A673 (cell line): Measurements from ENCODE around the gene SMOC2.

Experiments used
- EZH2 ChIP-seq: fragments of 200-600 bp; sonication (generic); IDR thresholded peaks from 2 replicates; pipeline ENCODE4 v1.6.1; 2017; ENCODE audit warnings: borderline replicate concordance, low read depth, mild to moderate bottlenecking, mixed read lengths, antibody characterized with exemption, low read length; ENCODE audit not compliant: poor library complexity, severe bottlenecking
- TF ChIP-seq, protein P1 (sequence below): fragments of 300-800, 200-600 bp; sonication (generic); conservative IDR thresholded peaks from 2 replicates; pipeline ENCODE4 v1.5.1; 2017; ENCODE audit warnings: low read depth, mild to moderate bottlenecking, antibody characterized with exemption, low read length, moderate library complexity, mixed read lengths

DNA sequence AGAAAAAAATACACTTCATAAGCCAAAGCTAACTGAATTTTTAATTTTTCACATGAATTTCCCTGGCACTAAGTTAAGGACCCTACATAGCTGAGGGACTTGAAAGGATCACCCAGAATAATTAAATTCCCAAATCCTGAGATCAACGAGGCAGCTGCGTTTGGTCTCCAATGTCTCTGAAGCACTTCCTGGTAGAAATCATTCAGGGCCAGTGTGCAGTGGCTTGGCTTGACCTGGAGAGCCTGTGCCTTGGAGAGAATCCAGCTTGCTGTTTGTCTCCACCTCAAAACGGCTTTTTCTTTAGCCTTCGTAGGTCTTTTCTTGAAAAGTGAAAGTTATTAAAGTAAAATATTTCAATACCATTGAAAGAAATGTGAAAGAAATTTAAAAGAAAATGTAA lies 92.4 kb downstream of the SMOC2 start:
- TF ChIP-seq, protein P1, sequence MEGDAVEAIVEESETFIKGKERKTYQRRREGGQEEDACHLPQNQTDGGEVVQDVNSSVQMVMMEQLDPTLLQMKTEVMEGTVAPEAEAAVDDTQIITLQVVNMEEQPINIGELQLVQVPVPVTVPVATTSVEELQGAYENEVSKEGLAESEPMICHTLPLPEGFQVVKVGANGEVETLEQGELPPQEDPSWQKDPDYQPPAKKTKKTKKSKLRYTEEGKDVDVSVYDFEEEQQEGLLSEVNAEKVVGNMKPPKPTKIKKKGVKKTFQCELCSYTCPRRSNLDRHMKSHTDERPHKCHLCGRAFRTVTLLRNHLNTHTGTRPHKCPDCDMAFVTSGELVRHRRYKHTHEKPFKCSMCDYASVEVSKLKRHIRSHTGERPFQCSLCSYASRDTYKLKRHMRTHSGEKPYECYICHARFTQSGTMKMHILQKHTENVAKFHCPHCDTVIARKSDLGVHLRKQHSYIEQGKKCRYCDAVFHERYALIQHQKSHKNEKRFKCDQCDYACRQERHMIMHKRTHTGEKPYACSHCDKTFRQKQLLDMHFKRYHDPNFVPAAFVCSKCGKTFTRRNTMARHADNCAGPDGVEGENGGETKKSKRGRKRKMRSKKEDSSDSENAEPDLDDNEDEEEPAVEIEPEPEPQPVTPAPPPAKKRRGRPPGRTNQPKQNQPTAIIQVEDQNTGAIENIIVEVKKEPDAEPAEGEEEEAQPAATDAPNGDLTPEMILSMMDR = no peak
- no peak for TF ChIP-seq EZH2
